Smooth muscle cell (in vitro differentiated cells): ENCODE measurements around the gene CHRNA5. TPM values are rescaled to one million over a fixed set of nuclear protein-coding genes. Genes with fewer than 3 reads are reported as not detected.

Experiments used
- DNase-seq: peaks from one replicate; lab custom pipeline; 2025; ENCODE audit not compliant: unreplicated experiment; lab: John Stamatoyannopoulos, UW
- H2AFZ ChIP-seq: fragments of 200-600 bp; sonication (generic); 2 replicates; pipeline ENCODE4 v1.6.0; 2016; ENCODE audit warnings: antibody characterized with exemption, low read depth, mild to moderate bottlenecking
- H3F3A ChIP-seq: fragments of 200-600 bp; sonication (generic); 2 replicates; pipeline ENCODE4 v1.6.0; 2017; ENCODE audit warnings: antibody characterized with exemption, low read depth
- H3K27ac ChIP-seq: fragments of 200-600 bp; sonication (generic); 2 replicates; pipeline ENCODE4 v1.5.1; 2016; ENCODE audit warnings: low read depth, mild to moderate bottlenecking
- H3K27me3 ChIP-seq: fragments of 200-600 bp; sonication (generic); 2 replicates; pipeline ENCODE4 v1.6.1; 2016; ENCODE audit warnings: low read depth, mild to moderate bottlenecking
- H3K36me3 ChIP-seq: fragments of 200-600 bp; sonication (generic); 2 replicates; pipeline ENCODE4 v1.5.1; 2016; ENCODE audit warnings: low read depth
- H3K4me1 ChIP-seq: fragments of 200-600 bp; sonication (generic); 2 replicates; pipeline ENCODE4 v1.5.1; 2016; ENCODE audit warnings: low read depth
- H3K4me2 ChIP-seq: fragments of 200-600 bp; sonication (generic); 2 replicates; pipeline ENCODE4 v1.6.0; 2016; ENCODE audit warnings: mild to moderate bottlenecking
- H3K4me3 ChIP-seq: fragments of 200-600 bp; sonication (generic); 2 replicates; pipeline ENCODE4 v1.5.1; 2016; ENCODE audit warnings: mild to moderate bottlenecking
- H3K79me2 ChIP-seq: fragments of 200-600 bp; sonication (generic); 2 replicates; pipeline ENCODE4 v1.6.0; 2016; ENCODE audit warnings: low read depth, mild to moderate bottlenecking
- H3K9ac ChIP-seq: fragments of 200-600 bp; sonication (generic); 2 replicates; pipeline ENCODE4 v1.6.0; 2016; ENCODE audit warnings: low read depth
- H3K9me3 ChIP-seq: fragments of 200-600 bp; sonication (generic); replicated peaks from 2 replicates; pipeline ENCODE4 v1.5.1; 2016; ENCODE audit warnings: low read depth
- H4K20me1 ChIP-seq: fragments of 200-600 bp; sonication (generic); 2 replicates; pipeline ENCODE4 v1.6.0; 2016; ENCODE audit warnings: low read depth
- WGBS: methylation state at CpG from one replicate; pipeline ENCODE4 v1.1.7; 2016; ENCODE audit warnings: low lambda C conversion rate; 5-methylcytosine and 5-hydroxymethylcytosine counted together
- polyA plus RNA-seq: library from polyadenylated mRNA; unstranded; fragments of >200 nt; fragmentation: Nextera tagmentation; extraction: Ambion mirVana; gene quantifications from 2 replicates; pipeline ENCODE4 v1.2.1, GENCODE V29; 2016
- total RNA-seq: library from RNA; depleted of rRNA; stranded (reverse); fragments of >200 nt; gene quantifications from 2 replicates; pipeline ENCODE4 v1.2.3, GENCODE V29; 2014
- TF ChIP-seq, protein P1 (sequence below): fragments of 200-600 bp; sonication (generic); IDR thresholded peaks from 2 replicates; pipeline ENCODE4 v1.5.1; 2017; ENCODE audit warnings: borderline replicate concordance, mild to moderate bottlenecking, antibody characterized with exemption; ENCODE audit not compliant: insufficient read depth, poor library complexity, severe bottlenecking

CHRNA5 gene
- total and polyA plus RNA-seq, 2 experiments from 2014 or later = 0.85 to 2.4 TPM

DNA sequence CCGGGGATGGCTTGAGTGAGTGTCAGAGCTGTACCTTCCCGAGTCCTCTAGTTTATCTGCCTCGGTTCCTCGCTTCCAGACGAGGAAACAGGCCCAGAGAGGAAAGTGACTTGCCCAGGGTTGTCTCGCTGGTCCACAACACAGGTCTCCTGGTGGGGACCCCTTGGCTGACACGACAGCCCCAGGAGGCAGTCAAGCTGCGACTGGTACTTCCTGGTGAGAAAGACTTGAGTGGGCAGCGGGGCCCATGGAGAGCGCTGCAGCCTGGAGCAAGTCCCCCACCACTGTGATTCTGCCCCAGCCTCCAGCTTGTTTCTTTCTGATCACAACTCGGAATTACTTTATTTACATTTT, 600 bp upstream of the CHRNA5 start:
- peaks cover 10% of the 10 kb centered on the region for H3K27me3 ChIP-seq
- no peak overlapping the region for H3K9ac ChIP-seq
- H3F3A ChIP-seq = no peaks in the 10 kb centered on the region
- no peaks in the 10 kb centered on the region for H3K4me1 ChIP-seq
- H2AFZ ChIP-seq = peak overlapping the region; percentile 34
- no peak overlapping the region for H3K27ac ChIP-seq
- no peaks in the 10 kb centered on the region for H3K79me2 ChIP-seq
- H3K4me3 ChIP-seq = no peak overlapping the region
- WGBS = 73% methylated on average over 11 of the region's 11 CpGs
- no peaks in the 10 kb centered on the region for H3K36me3 ChIP-seq
- peak overlapping the region; percentile 86 for H3K4me2 ChIP-seq
- TF ChIP-seq, protein P1, sequence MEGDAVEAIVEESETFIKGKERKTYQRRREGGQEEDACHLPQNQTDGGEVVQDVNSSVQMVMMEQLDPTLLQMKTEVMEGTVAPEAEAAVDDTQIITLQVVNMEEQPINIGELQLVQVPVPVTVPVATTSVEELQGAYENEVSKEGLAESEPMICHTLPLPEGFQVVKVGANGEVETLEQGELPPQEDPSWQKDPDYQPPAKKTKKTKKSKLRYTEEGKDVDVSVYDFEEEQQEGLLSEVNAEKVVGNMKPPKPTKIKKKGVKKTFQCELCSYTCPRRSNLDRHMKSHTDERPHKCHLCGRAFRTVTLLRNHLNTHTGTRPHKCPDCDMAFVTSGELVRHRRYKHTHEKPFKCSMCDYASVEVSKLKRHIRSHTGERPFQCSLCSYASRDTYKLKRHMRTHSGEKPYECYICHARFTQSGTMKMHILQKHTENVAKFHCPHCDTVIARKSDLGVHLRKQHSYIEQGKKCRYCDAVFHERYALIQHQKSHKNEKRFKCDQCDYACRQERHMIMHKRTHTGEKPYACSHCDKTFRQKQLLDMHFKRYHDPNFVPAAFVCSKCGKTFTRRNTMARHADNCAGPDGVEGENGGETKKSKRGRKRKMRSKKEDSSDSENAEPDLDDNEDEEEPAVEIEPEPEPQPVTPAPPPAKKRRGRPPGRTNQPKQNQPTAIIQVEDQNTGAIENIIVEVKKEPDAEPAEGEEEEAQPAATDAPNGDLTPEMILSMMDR = no peak
- no peak for DNase-seq
- no peaks in the 10 kb centered on the region for H4K20me1 ChIP-seq
- H3K9me3 ChIP-seq = no peaks in the 10 kb centered on the region

DNA sequence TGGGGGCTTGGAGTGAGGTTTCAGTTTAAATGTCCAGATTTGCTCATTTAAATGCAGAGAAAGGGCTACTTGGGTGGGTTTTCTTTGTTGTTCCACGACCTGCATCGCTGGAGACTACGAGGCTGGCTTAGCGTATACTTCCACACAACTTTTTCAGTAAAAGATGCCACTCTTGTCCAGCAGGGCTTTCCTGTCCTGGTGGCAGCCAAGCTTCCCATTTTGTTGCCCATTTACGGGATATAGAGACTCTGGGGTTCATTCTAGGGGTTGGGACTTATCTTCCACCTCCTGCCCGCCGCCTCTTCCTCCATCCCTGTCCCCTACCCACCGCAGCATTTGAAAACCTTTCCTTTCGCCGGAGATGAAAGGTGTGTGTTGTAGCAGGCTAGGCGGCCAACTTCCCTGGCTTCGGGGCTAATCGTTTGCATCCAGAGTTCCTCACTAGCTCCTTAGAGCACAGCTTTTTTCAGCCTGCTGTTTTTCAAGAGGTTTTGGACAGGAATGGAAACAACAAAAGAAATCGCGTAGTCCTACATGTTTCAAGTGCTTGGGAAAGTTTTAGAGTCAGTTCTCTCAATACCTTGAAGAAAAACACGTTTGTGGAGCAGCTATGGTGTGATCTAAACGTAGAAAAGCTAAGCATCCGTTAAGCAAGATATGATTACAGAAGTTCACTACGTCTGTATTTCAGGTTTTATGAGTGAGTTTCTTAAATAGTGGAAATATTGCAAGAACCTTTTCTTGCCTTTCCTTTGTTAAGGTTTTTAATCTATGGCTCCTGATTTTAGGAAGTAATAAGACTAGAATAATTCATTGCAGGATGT, 843 bp downstream of the CHRNA5 start:
- Histone ChIP-seq H3K27me3 (peaks cover 10% of the 10 kb centered on the region), H3K4me1 (no peaks in the 10 kb centered on the region), H3K9ac (no peak overlapping the region), H3K4me3 (peak overlapping the region; percentile 56), H3K36me3 (no peaks in the 10 kb centered on the region), H3F3A (no peaks in the 10 kb centered on the region), H2AFZ (peak overlapping the region; percentile 92), H3K9me3 (no peaks in the 10 kb centered on the region), H3K27ac (no peak overlapping the region), H4K20me1 (no peaks in the 10 kb centered on the region), H3K79me2 (no peaks in the 10 kb centered on the region), H3K4me2 (peak overlapping the region; percentile 86)
- no peak for DNase-seq
- 4% methylated on average over 19 of the region's 19 CpGs for WGBS
- TF ChIP-seq, protein P1 = no peak

DNA sequence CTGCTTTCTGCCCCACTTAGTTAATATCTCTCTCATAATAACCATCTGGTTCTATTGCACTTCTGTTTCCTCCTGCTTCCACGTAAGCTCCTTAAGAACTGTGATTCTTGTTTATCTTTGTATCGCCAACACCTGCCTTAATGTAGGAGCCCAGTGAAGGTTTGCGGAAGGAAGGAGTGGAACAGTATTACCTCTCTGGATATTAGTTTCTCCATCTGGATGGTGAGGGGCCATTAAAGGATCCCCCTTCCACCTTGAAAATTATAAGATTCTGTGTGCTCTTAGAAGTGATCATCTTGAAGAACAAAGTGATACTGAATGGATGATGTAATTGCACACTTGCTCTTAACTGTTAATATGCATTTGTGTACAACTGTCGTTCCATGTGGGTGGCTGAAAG, 2.2 kb downstream of the CHRNA5 start:
- Histone ChIP-seq H3K9ac (no peak overlapping the region), H3K27ac (no peak overlapping the region), H3F3A (no peaks in the 10 kb centered on the region), H3K4me1 (no peaks in the 10 kb centered on the region), H2AFZ (no peak overlapping the region), H3K79me2 (no peaks in the 10 kb centered on the region), H4K20me1 (no peaks in the 10 kb centered on the region), H3K4me2 (no peak overlapping the region), H3K27me3 (peaks cover 10% of the 10 kb centered on the region), H3K9me3 (no peaks in the 10 kb centered on the region), H3K36me3 (no peaks in the 10 kb centered on the region), H3K4me3 (no peak overlapping the region)
- DNase-seq = no peak
- TF ChIP-seq, protein P1 = no peak
- WGBS = 98% methylated on average over 4 of the region's 4 CpGs

DNA sequence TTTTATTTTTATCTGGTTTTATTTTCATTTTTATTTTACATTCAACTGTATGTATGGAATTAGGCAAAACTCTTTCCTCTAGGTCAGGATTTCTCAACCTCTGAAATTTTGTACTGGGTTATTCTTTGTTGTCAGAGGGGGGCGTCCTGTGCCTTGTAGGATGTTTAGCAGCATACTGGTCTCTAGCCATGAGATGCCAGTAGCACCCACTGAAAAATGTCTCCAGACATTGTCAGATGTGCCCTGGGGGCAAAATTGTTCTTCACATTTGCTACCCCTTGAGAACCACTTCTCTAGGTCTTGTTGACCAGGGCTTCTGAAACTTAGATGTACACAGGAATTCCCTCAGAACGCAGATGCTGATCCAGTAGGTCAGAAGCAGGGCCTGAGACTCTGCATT, 5.4 kb downstream of the CHRNA5 start:
- Histone ChIP-seq H3F3A (no peaks in the 10 kb centered on the region), H3K27ac (no peak overlapping the region), H3K4me2 (no peak overlapping the region), H3K4me3 (no peak overlapping the region), H3K36me3 (no peaks in the 10 kb centered on the region), H3K79me2 (no peaks in the 10 kb centered on the region), H3K9me3 (no peaks in the 10 kb centered on the region), H3K9ac (no peak overlapping the region), H3K4me1 (no peaks in the 10 kb centered on the region), H2AFZ (no peak overlapping the region), H4K20me1 (no peaks in the 10 kb centered on the region), H3K27me3 (peaks cover 4% of the 10 kb centered on the region)
- TF ChIP-seq, protein P1 = no peak
- DNase-seq = no peak
- 89% methylated on average over 2 of the region's 2 CpGs for WGBS
